ENCODE measurements around the gene CTDSPL.
A peak's percentile ranks its signal among the peaks of the same experiment; 100 is the strongest.

Gene CTDSPL

DNA sequence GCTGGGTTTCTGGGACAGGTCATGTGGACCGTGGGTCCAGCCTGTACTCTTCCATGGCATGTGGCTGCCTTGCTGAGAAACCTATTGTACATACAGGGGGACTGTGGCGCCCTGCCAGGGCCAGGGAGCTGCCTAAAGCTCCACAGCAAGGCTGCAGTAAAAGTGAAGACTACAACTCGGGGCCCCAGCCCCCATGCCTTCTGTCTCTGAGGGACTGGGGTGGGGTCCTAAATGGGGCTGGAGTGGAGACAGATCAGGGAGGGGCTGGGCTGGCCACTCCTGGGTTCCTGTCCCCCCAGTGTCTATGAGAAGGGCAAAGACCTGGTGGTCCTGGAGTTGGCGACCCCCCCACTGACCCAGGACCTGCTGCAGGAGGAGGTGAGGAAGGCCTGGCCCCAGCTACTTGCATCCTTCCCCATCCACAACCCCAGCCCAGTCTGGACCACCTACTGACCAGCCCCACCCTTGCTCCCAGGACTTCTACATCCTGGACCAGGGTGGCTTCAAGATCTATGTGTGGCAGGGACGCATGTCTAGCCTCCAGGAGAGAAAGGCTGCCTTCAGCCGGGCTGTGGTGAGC is 136.2 kb downstream of the CTDSPL start:
- Histone ChIP-seq H3K79me2 (ENCODE audit: control insufficient read depth, insufficient read depth, low read length) (no peaks in the 10 kb centered on the region), H3K4me2 (ENCODE audit: low read length) (no peak overlapping the region), H3K9ac (ENCODE audit: low read length) (peak overlapping the region; percentile 86), H4K5ac (ENCODE audit: low read length) (no peak overlapping the region), H3K36me3 (ENCODE audit: control insufficient read depth, insufficient read depth, low read length) (no peaks in the 10 kb centered on the region), H3K4me1 (ENCODE audit: control insufficient read depth, low read depth, low read length) (peaks cover 6% of the 10 kb centered on the region), H3K27ac (ENCODE audit: low read depth, low read length) (no peak overlapping the region), H2AK5ac (ENCODE audit: low read length) (no peak overlapping the region), H3K27me3 (ENCODE audit: insufficient read depth, low read length, poor library complexity) (no peaks in the 10 kb centered on the region), H3K4me3 (ENCODE audit: low read length) (no peak overlapping the region), H3K18ac (ENCODE audit: low read length) (no peak overlapping the region), H2BK15ac (replicated peaks; ENCODE audit: low read depth) (no peak overlapping the region), H3K4ac (ENCODE audit: low read depth, low read length) (no peak overlapping the region), H3K79me1 (ENCODE audit: low read length) (no peaks in the 10 kb centered on the region), H3K23ac (ENCODE audit: low read length) (no peak overlapping the region), H3K56ac (ENCODE audit: low read length) (peak overlapping the region; percentile 93), H4K8ac (ENCODE audit: low read depth, low read length) (no peak overlapping the region), H2BK5ac (ENCODE audit: low read length) (no peak overlapping the region), H2BK120ac (ENCODE audit: low read depth, low read length) (no peak overlapping the region)
- WGBS (ENCODE audit: extremely low coverage, insufficient coverage, low lambda C conversion rate): no CpG with 5 or more reads among the region's 6 CpGs
- DNase-seq: no peak

DNA sequence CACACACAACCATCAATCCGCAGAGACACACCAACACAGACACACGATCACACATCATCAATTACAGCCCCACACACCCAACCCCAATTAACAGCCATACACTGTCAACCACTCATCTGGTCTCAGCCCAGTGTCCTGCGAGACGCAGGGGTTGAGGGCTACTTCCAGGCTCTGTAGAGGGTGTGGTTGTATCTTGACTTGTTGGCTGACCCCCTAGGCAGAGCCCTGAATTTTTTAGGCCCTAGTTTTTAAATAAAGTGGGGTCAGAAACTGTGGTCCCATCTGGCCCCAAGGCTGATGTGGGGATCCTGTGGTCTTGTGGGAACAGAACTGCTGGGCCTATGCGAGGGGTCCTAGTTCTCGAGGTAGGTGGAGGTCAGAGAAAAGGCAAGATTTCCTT is 138.2 kb downstream of the CTDSPL start:
- H3K23ac ChIP-seq (ENCODE audit: low read length): no peak overlapping the region
- no peak overlapping the region for H3K27ac ChIP-seq (ENCODE audit: low read depth, low read length)
- no peak for DNase-seq
- no peak overlapping the region for H3K4me3 ChIP-seq (ENCODE audit: low read length)
- no peaks in the 10 kb centered on the region for H3K79me2 ChIP-seq (ENCODE audit: control insufficient read depth, insufficient read depth, low read length)
- H3K56ac ChIP-seq (ENCODE audit: low read length): no peak overlapping the region
- H4K8ac ChIP-seq (ENCODE audit: low read depth, low read length): no peak overlapping the region
- no peaks in the 10 kb centered on the region for H3K27me3 ChIP-seq (ENCODE audit: insufficient read depth, low read length, poor library complexity)
- H3K79me1 ChIP-seq (ENCODE audit: low read length): no peaks in the 10 kb centered on the region
- peaks cover 6% of the 10 kb centered on the region for H3K4me1 ChIP-seq (ENCODE audit: control insufficient read depth, low read depth, low read length)
- no CpG with 5 or more reads among the region's 6 CpGs for WGBS (ENCODE audit: extremely low coverage, insufficient coverage, low lambda C conversion rate)
- H3K4ac ChIP-seq (ENCODE audit: low read depth, low read length): no peak overlapping the region
- no peak overlapping the region for H2AK5ac ChIP-seq (ENCODE audit: low read length)
- H3K9ac ChIP-seq (ENCODE audit: low read length): no peak overlapping the region
- H2BK15ac ChIP-seq (replicated peaks; ENCODE audit: low read depth): no peak overlapping the region
- no peak overlapping the region for H3K18ac ChIP-seq (ENCODE audit: low read length)
- H4K5ac ChIP-seq (ENCODE audit: low read length): no peak overlapping the region
- H2BK5ac ChIP-seq (ENCODE audit: low read length): no peak overlapping the region
- H3K4me2 ChIP-seq (ENCODE audit: low read length): no peak overlapping the region
- no peak overlapping the region for H2BK120ac ChIP-seq (ENCODE audit: low read depth, low read length)
- H3K36me3 ChIP-seq (ENCODE audit: control insufficient read depth, insufficient read depth, low read length): no peaks in the 10 kb centered on the region

- Histone ChIP-seq H2BK5ac (ENCODE audit: low read length) (no peak overlapping the region), H4K8ac (ENCODE audit: low read depth, low read length) (no peak overlapping the region), H3K18ac (ENCODE audit: low read length) (no peak overlapping the region), H2BK120ac (ENCODE audit: low read depth, low read length) (no peak overlapping the region), H3K23ac (ENCODE audit: low read length) (no peak overlapping the region), H3K27me3 (ENCODE audit: insufficient read depth, low read length, poor library complexity) (no peaks in the 10 kb centered on the region), H3K4me3 (ENCODE audit: low read length) (no peak overlapping the region), H3K9ac (ENCODE audit: low read length) (no peak overlapping the region), H3K79me1 (ENCODE audit: low read length) (no peaks in the 10 kb centered on the region), H3K4me1 (ENCODE audit: control insufficient read depth, low read depth, low read length) (peaks cover 6% of the 10 kb centered on the region), H3K36me3 (ENCODE audit: control insufficient read depth, insufficient read depth, low read length) (no peaks in the 10 kb centered on the region), H3K4ac (ENCODE audit: low read depth, low read length) (no peak overlapping the region), H2BK15ac (replicated peaks; ENCODE audit: low read depth) (no peak overlapping the region), H3K79me2 (ENCODE audit: control insufficient read depth, insufficient read depth, low read length) (no peaks in the 10 kb centered on the region), H3K56ac (ENCODE audit: low read length) (no peak overlapping the region), H4K5ac (ENCODE audit: low read length) (no peak overlapping the region), H2AK5ac (ENCODE audit: low read length) (no peak overlapping the region), H3K27ac (ENCODE audit: low read depth, low read length) (no peak overlapping the region), H3K4me2 (ENCODE audit: low read length) (no peak overlapping the region)
- DNase-seq: no peak
- WGBS (ENCODE audit: extremely low coverage, insufficient coverage, low lambda C conversion rate): no CpG with 5 or more reads among the region's 6 CpGs
These were observed 138.7 kb downstream of the CTDSPL start for GRCh38 chr3:38000242-38000916.

DNA sequence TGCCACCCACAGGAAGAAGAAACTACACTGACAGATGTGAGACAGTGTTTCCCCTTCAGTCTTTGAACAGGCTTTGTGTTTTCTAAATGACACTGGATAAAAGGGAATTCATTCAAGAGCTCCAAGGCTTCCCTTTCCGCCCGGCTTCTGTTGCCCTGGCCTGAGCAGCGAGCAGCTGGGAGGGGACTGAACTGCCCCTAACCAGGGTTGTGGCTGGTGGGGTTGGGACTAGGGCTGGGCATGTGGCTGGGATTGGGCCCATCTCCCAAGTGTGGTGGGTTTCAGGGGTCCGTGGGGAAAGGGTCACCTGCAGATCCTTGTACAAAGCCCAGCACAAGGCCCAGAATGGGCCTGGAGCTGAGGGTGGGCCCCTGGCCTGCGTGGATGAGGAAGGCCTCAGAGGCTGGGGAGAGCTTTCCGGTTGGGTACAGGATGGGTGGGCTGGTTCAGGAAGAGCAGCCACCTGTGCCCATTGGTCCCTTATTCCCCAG is 139.3 kb downstream of the CTDSPL start:
- no peak overlapping the region for H3K23ac ChIP-seq (ENCODE audit: low read length)
- no peaks in the 10 kb centered on the region for H3K79me2 ChIP-seq (ENCODE audit: control insufficient read depth, insufficient read depth, low read length)
- no peak overlapping the region for H3K27ac ChIP-seq (ENCODE audit: low read depth, low read length)
- H3K27me3 ChIP-seq (ENCODE audit: insufficient read depth, low read length, poor library complexity): no peaks in the 10 kb centered on the region
- H3K4me3 ChIP-seq (ENCODE audit: low read length): no peak overlapping the region
- no CpG with 5 or more reads among the region's 6 CpGs for WGBS (ENCODE audit: extremely low coverage, insufficient coverage, low lambda C conversion rate)
- H3K56ac ChIP-seq (ENCODE audit: low read length): no peak overlapping the region
- no peaks in the 10 kb centered on the region for H3K79me1 ChIP-seq (ENCODE audit: low read length)
- H2BK5ac ChIP-seq (ENCODE audit: low read length): no peak overlapping the region
- no peak overlapping the region for H3K9ac ChIP-seq (ENCODE audit: low read length)
- H3K36me3 ChIP-seq (ENCODE audit: control insufficient read depth, insufficient read depth, low read length): no peaks in the 10 kb centered on the region
- H4K8ac ChIP-seq (ENCODE audit: low read depth, low read length): no peak overlapping the region
- no peak overlapping the region for H3K4me2 ChIP-seq (ENCODE audit: low read length)
- no peak overlapping the region for H2AK5ac ChIP-seq (ENCODE audit: low read length)
- DNase-seq: no peak
- H4K5ac ChIP-seq (ENCODE audit: low read length): no peak overlapping the region
- H3K18ac ChIP-seq (ENCODE audit: low read length): no peak overlapping the region
- no peak overlapping the region for H3K4ac ChIP-seq (ENCODE audit: low read depth, low read length)
- peaks cover 6% of the 10 kb centered on the region for H3K4me1 ChIP-seq (ENCODE audit: control insufficient read depth, low read depth, low read length)
- no peak overlapping the region for H2BK15ac ChIP-seq (replicated peaks; ENCODE audit: low read depth)
- no peak overlapping the region for H2BK120ac ChIP-seq (ENCODE audit: low read depth, low read length)

DNA sequence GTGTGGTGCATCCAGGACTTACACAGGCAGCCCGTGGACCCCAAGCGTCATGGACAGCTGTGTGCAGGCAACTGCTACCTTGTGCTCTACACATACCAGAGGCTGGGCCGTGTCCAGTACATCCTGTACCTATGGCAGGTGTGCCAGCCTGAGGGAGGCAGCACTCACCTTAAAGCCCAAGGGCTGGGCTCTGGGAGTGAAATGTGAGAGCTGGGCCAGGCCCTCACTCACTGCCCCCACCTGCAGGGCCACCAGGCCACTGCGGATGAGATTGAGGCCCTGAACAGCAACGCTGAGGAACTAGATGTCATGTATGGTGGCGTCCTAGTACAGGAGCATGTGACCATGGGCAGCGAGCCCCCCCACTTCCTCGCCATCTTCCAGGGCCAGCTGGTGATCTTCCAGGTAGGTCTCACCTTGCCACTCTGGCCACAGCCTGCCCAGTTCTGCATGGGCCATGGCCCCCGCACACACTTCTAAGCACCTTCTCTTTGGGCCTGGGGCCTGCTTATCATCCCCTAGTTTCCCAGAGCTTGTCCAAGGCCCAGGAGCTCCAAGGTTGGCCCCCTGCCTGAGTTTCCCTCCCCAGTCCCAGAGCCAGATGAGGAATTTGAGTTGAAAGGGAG is 139.9 kb downstream of the CTDSPL start:
- Histone ChIP-seq H3K23ac (ENCODE audit: low read length) (no peak overlapping the region), H3K79me1 (ENCODE audit: low read length) (no peaks in the 10 kb centered on the region), H3K9ac (ENCODE audit: low read length) (no peak overlapping the region), H3K4me1 (ENCODE audit: control insufficient read depth, low read depth, low read length) (peaks cover 6% of the 10 kb centered on the region), H3K4me3 (ENCODE audit: low read length) (no peak overlapping the region), H3K79me2 (ENCODE audit: control insufficient read depth, insufficient read depth, low read length) (no peaks in the 10 kb centered on the region), H3K4me2 (ENCODE audit: low read length) (no peak overlapping the region), H3K27me3 (ENCODE audit: insufficient read depth, low read length, poor library complexity) (no peaks in the 10 kb centered on the region), H3K27ac (ENCODE audit: low read depth, low read length) (no peak overlapping the region), H2AK5ac (ENCODE audit: low read length) (no peak overlapping the region), H4K5ac (ENCODE audit: low read length) (no peak overlapping the region), H3K56ac (ENCODE audit: low read length) (no peak overlapping the region), H3K36me3 (ENCODE audit: control insufficient read depth, insufficient read depth, low read length) (no peaks in the 10 kb centered on the region), H2BK5ac (ENCODE audit: low read length) (no peak overlapping the region), H2BK15ac (replicated peaks; ENCODE audit: low read depth) (no peak overlapping the region), H3K4ac (ENCODE audit: low read depth, low read length) (no peak overlapping the region), H3K18ac (ENCODE audit: low read length) (no peak overlapping the region), H2BK120ac (ENCODE audit: low read depth, low read length) (no peak overlapping the region), H4K8ac (ENCODE audit: low read depth, low read length) (no peak overlapping the region)
- DNase-seq: peak; percentile 61
- WGBS (ENCODE audit: extremely low coverage, insufficient coverage, low lambda C conversion rate): no CpG with 5 or more reads among the region's 9 CpGs
